K562 (cell line): Measurements from ENCODE around the gene CATSPER3. TPM values are rescaled to one million over a fixed set of nuclear protein-coding genes. Genes with fewer than 3 reads are reported as not detected.

Source experiments
- ATAC-seq: fragments of 200-7000 bp; cut with Tn5 transposase; 3 replicates; pipeline ENCODE4 v1.9.1; 2020; ENCODE audit warnings: moderate library complexity
- BruUV-seq: library from RNA; stranded (reverse); fragments of 400-500 nt; replicated peaks from 2 replicates; lab custom pipeline; 2021; lab: Mats Ljungman, UMichigan
- CTCF ChIA-PET: fragments of 300-600 bp; formaldehyde crosslinking; extraction: SDS; loops from one replicate; lab custom pipeline; 2021; ENCODE audit warnings: low intra/inter-chr PET ratio; lab: Yijun Ruan, JAX
- POLR2A ChIA-PET: fragments of 300-600, 350-650 bp; sonication (Branson Sonifier 250); formaldehyde crosslinking; extraction: SDS; loops from one replicate; lab custom pipeline; 2021; ENCODE audit warnings: antibody characterized with exemption, inconsistent platforms; lab: Yijun Ruan, JAX
- DNase-seq, 4 experiments: peaks; one replicate each; pipeline versions ENCODE4 v3.0.0 to v3.0.0-alpha.2; 2011 to 2018; ENCODE audit warnings: low spot score in 3 of 4, mixed read lengths in 3 of 4; ENCODE audit errors: extremely low read depth in 1 of 4
- FAIRE-seq: peaks from 2 replicates; lab custom pipeline; 2011; peaks lifted over from hg19 to GRCh38; lab: Jason Lieb, UNC
- H2AFZ ChIP-seq: 2 replicates; pipeline ENCODE4 v1.6.0; 2011; ENCODE audit warnings: low read depth, low read length, control low read depth, inconsistent platforms
- H3K27ac ChIP-seq: fragments of 200-600 bp; 3 replicates; pipeline ENCODE4 v1.8.0; 2011; ENCODE audit warnings: low read depth, mild to moderate bottlenecking, control low read depth, inconsistent platforms, low read length, moderate library complexity, mixed read lengths; ENCODE audit errors: extremely low read depth
- H3K27me3 ChIP-seq, 2 experiments: fragments of 300-600 bp in 1 of 2; 2 replicates in 1 of 2; 3 replicates in 1 of 2; pipeline versions ENCODE4 v1.6.0 to v1.8.0; 2011; ENCODE audit warnings: inconsistent platforms in 2 of 2, low read length in 2 of 2, mild to moderate bottlenecking in 1 of 2, mixed read lengths in 1 of 2, moderate library complexity in 1 of 2; ENCODE audit not compliant: control insufficient read depth in 2 of 2, insufficient read depth in 2 of 2
- H3K36me3 ChIP-seq: fragments of 300-600 bp; 3 replicates; pipeline ENCODE4 v1.8.0; 2011; ENCODE audit warnings: mild to moderate bottlenecking, low read length, inconsistent platforms; ENCODE audit not compliant: control insufficient read depth, insufficient read depth
- H3K4me1 ChIP-seq, 2 experiments: fragments of 200-600 bp in 1 of 2; replicated peaks in 1 of 2; 2 replicates in 1 of 2; 3 replicates in 1 of 2; pipeline versions ENCODE4 v1.5.1 to v1.8.0; 2011; ENCODE audit warnings: inconsistent platforms in 2 of 2, low read length in 2 of 2, mild to moderate bottlenecking in 1 of 2, mixed read lengths in 1 of 2, moderate library complexity in 1 of 2; ENCODE audit not compliant: control insufficient read depth in 2 of 2, insufficient read depth in 2 of 2
- H3K4me2 ChIP-seq: 2 replicates; pipeline ENCODE4 v1.6.1; 2011; ENCODE audit warnings: low read length, control low read depth, inconsistent platforms, mixed read lengths; ENCODE audit not compliant: insufficient read depth
- H3K4me3 ChIP-seq: fragments of 200-600 bp; sonication (generic), shearing (Covaris generic); 2 replicates; pipeline ENCODE4 v1.5.1; 2016; ENCODE audit warnings: control low read depth, inconsistent platforms
- H3K79me2 ChIP-seq: fragments of 200-600 bp; 3 replicates; pipeline ENCODE4 v1.8.0; 2011; ENCODE audit warnings: low read length, inconsistent platforms; ENCODE audit not compliant: control insufficient read depth, insufficient read depth
- H3K9ac ChIP-seq, 2 experiments: 2 replicates each; pipeline versions ENCODE4 v1.6.0 to v1.6.1; 2011; ENCODE audit warnings: low read depth in 2 of 2, low read length in 2 of 2, control low read depth in 1 of 2, inconsistent platforms in 1 of 2, mild to moderate bottlenecking in 1 of 2, mixed read lengths in 1 of 2; ENCODE audit not compliant: insufficient read depth in 1 of 2
- H3K9me1 ChIP-seq: one replicate; pipeline ENCODE4 v1.6.0; 2011; ENCODE audit warnings: inconsistent platforms, mild to moderate bottlenecking, low read length, moderate library complexity; ENCODE audit not compliant: control insufficient read depth, insufficient read depth
- H3K9me3 ChIP-seq: replicated peaks from 2 replicates; pipeline ENCODE4 v1.5.1; 2011; ENCODE audit warnings: low read depth, low read length, inconsistent platforms; ENCODE audit not compliant: control insufficient read depth, insufficient read depth
- H4K20me1 ChIP-seq: replicated peaks from 2 replicates; pipeline ENCODE4 v1.6.1; 2011; ENCODE audit warnings: low read length, inconsistent platforms, mixed read lengths; ENCODE audit not compliant: control insufficient read depth, insufficient read depth
- ZNF121 ChIP-seq: sonication (generic); formaldehyde crosslinking; conservative IDR thresholded peaks from 2 replicates; pipeline ENCODE4 v1.8.0; 2022; ENCODE audit warnings: missing genetic modification reagents
- ZNF165 ChIP-seq: fragments of 250-450 bp; sonication (Bioruptor Pico); IDR thresholded peaks from 2 replicates; pipeline ENCODE4 v1.4.0; 2020; ENCODE audit warnings: borderline replicate concordance
- WGBS: fragments of 100-300 bp; shearing (Covaris generic); methylation state at CpG from one replicate; pipeline ENCODE4 v1.1.6; 2016; ENCODE audit warnings: low coverage, mixed read lengths; ENCODE audit not compliant: insufficient coverage; ENCODE audit errors: missing lambda C conversion rate; 5-methylcytosine and 5-hydroxymethylcytosine counted together
- in situ Hi-C: fragments of 300-500 bp; cut with MboI; formaldehyde crosslinking; loops from 4 replicates; pipeline ENCODE4 v1.15.0; 2018; ENCODE audit warnings: inconsistent platforms, mixed read lengths
- intact Hi-C: fragments of 100-400 bp; cut with micrococcal nuclease; formaldehyde crosslinking; loops from 2 replicates; pipeline ENCODE4 v1.14.2; 2022
- polyA plus RNA-seq, 8 experiments: library from polyadenylated mRNA; depleted of rRNA in 4 of 8; stranded (reverse) in 5 of 8; unstranded in 3 of 8; fragments of >200 nt; fragmentation: Nextera tagmentation in 2 of 8; fragmentation: Illumina TruSeq in 1 of 8; extraction: Ambion mirVana in 2 of 8; extraction: Trizol in 1 of 8; gene quantifications; 2 replicates each; pipeline versions ENCODE4 v1.2.1 to v1.2.3, GENCODE V29; 2011 to 2014; ENCODE audit warnings: inconsistent platforms in 1 of 8, missing spikeins in 1 of 8
- total RNA-seq, 7 experiments: library from RNA; depleted of rRNA in 6 of 7; stranded (reverse); fragments of >200 nt in 6 of 7; fragmentation: Illumina TruSeq in 2 of 7; extraction: Trizol in 2 of 7; gene quantifications; 2 replicates each; pipeline versions ENCODE4 v1.2.1 to v1.2.3, GENCODE V29; 2011 to 2021; ENCODE audit warnings: low replicate concordance in 1 of 7
- TF ChIP-seq, protein P1 (sequence below): fragments of 250-450 bp; sonication (Bioruptor Pico); IDR thresholded peaks from 2 replicates; pipeline ENCODE4 v1.5.0; 2021; ENCODE audit warnings: mild to moderate bottlenecking, moderate library complexity

The CATSPER3 gene
- total and polyA plus RNA-seq, 9 of the 15 experiments (the other 6 are each of a cell fraction or from before 2014, with no cell fraction given): 0.14 to 1.5 (median 0.49) TPM

DNA sequence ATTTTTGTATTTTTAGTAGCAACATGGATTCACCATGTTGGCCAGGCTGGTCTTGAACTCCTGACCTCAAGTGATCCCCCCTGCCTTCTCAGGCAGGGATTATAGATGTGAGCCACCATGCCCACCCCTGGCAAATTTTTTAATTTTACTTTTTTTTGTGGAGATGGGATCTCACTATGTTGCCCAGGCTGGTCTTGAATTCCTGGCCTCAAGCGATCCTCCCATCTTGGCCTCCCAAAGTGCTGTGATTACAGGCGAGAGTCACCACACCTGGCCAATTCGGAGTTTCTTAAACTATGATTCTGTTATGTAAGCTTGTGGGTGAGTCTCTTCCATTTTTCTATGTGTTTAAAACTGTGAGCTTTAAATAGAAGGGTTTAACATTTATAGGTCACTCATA is 35.2 kb upstream of the CATSPER3 start:
- H3K27ac ChIP-seq: no peak overlapping the region
- intact Hi-C loops: no loop called here
- no peaks in the 10 kb centered on the region for H3K4me1 ChIP-seq

More for the DNA sequence above, 35.2 kb upstream of the CATSPER3 start:
- no peak overlapping the region for H3K4me2 ChIP-seq
- peak; percentile 75 for TF ChIP-seq ZNF121 (CRISPR knock-in tag)
- TF ChIP-seq, protein P1, sequence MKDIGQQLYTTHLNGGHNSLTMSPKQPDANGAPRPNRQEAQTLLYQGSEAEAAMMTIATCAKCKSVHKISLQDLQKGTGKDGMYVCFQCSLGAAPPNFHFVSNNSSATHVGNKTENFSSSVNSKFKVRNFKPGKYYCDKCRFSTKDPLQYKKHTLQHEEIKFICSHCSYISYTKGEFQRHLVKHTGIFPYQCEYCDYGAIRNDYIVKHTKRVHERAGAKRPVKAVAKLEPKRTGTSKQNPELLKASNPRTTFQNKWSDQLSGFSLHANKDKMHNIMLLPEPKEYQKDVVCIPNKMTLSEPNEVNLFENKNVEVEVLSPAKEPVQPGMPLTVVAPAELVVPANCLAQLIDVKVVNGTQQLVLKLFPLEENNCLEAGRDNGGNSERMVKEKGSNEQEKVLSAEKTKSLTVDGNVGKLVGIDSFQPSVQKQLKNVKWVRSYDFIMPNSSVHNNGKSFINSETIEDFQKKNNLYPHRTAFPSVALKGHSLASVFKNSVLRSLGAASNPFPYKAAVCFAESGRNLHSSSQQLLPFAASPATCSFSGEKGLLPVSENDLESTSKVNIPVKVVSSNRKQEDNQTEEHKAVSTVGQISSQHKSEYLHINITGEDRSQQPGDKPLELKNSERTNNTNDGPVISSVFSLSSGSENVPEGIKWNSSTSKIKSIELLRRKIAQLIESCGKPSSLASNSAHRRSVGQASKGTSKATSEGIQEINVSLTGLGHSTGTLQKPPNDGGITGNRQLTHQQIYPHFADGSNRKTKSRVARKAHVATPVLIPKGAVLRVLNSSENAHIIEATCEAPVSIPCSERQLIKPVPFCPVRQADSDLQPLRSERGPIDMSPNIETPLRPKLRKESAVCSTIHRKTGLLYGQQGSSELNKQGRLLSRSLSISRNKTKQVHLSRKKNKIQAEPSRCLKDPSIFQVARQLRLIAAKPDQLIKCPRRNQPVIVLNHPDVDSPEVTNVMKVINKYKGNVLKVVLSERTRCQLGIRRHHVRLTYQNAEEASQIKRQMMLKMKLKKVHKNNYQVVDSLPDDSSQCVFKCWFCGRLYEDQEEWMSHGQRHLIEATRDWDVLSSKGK (CRISPR knock-in tag): no peak
- no peak for TF ChIP-seq ZNF165 (CRISPR knock-in tag)
- TF ChIP-seq, all 486 proteins: peak for 1
- H2AFZ ChIP-seq: no peak overlapping the region
- no peaks in the 10 kb centered on the region for H4K20me1 ChIP-seq
- no peak overlapping the region for H3K9ac ChIP-seq
- ATAC-seq: no peak
- H3K9me3 ChIP-seq: no peaks in the 10 kb centered on the region
- DNase-seq: no peak
- H3K9me1 ChIP-seq: no peaks in the 10 kb centered on the region
- ChIA-PET POLR2A (no interaction called here), CTCF (no interaction called here)
- WGBS: 97% methylated on average over 3 of the region's 3 CpGs
- H3K36me3 ChIP-seq: peaks cover 46% of the 10 kb centered on the region; the same call in 2 of the 3 replicates
- H3K79me2 ChIP-seq: no peaks in the 10 kb centered on the region
- in situ Hi-C loops: no loop called here
- H3K4me3 ChIP-seq: no peak overlapping the region
- no peaks in the 10 kb centered on the region for H3K27me3 ChIP-seq
- no TSS peak for BruUV-seq
- no peak for FAIRE-seq
